ENCODE measurements around the gene TMEM176B.

The TMEM176B gene

GRCh38 chr7:150746921-150747320 is 53.2 kb downstream of the TMEM176B start:
- DNase-seq: no peak

- no peak for DNase-seq
Observed at GRCh38 chr7:150745876-150746275, 54.3 kb downstream of the TMEM176B start.

DNA sequence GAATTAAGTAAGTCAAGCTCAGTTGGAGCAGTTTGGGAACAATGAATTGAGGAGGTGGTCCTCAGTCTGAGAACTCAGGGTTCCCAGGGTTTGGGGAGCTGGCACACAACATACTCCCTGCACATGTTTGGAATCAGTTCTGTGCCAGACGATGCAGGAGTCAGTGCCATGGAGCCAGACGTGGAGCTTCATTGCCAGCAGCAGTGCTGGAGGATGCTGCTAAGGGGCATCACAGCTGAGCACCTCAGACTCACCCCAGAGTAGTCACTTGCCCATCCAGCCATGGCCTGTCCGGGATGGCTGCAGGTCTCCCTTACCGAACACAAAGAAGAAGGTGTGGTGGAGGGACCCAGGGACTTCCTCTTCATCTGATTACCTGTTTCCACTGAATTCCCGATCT is 55.1 kb downstream of the TMEM176B start:
- no peak for DNase-seq

GRCh38 chr7:150744041-150744656 is 56.0 kb downstream of the TMEM176B start:
- DNase-seq: no peak

GRCh38 chr7:150742286-150742968 is 57.7 kb downstream of the TMEM176B start:
- DNase-seq: no peak
